ENCODE data around the gene TTC34.

DNA sequence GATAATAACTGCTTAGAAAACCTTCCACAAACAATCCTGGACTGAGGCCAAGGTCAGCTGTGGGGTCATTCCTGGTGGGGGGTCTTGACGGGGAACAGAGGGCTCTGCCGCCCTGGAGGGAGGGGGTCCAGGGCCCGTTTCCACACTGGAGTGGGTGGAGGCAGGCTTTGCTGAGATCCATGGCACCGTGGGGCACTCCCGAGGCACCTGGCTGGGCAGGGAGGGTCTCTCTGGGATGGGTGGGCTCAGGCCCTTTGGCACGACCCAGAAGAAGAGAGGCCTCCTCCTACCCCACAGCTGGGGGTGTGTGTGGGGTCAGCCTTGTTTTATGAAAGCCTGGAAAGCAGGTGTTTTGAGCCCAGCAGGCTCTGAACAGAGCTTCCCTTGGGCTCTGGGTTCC lies 173.7 kb downstream of the TTC34 start:
- TF ChIP-seq ZNF879 (CRISPR knock-in tag; IDR thresholded peaks at IDR 0.05) (no peak), NFATC3 (CRISPR knock-in tag; IDR thresholded peaks at IDR 0.05) (no peak), NR3C1 (CRISPR knock-in tag; IDR thresholded peaks at IDR 0.05) (no peak), ZNF644 (CRISPR knock-in tag; IDR thresholded peaks at IDR 0.05; ENCODE audit: low read depth) (no peak), JUND (CRISPR knock-in tag; IDR thresholded peaks at IDR 0.05) (no peak), ZNF615 (CRISPR knock-in tag; IDR thresholded peaks at IDR 0.05; ENCODE audit: borderline replicate concordance) (no peak), ARID2 (CRISPR knock-in tag; IDR thresholded peaks at IDR 0.05; ENCODE audit: borderline replicate concordance) (no peak), CREB1 (IDR thresholded peaks at IDR 0.05) (no peak), CREB1 (CRISPR knock-in tag; IDR thresholded peaks at IDR 0.05) (no peak)
- TF ChIP-seq, protein P1, sequence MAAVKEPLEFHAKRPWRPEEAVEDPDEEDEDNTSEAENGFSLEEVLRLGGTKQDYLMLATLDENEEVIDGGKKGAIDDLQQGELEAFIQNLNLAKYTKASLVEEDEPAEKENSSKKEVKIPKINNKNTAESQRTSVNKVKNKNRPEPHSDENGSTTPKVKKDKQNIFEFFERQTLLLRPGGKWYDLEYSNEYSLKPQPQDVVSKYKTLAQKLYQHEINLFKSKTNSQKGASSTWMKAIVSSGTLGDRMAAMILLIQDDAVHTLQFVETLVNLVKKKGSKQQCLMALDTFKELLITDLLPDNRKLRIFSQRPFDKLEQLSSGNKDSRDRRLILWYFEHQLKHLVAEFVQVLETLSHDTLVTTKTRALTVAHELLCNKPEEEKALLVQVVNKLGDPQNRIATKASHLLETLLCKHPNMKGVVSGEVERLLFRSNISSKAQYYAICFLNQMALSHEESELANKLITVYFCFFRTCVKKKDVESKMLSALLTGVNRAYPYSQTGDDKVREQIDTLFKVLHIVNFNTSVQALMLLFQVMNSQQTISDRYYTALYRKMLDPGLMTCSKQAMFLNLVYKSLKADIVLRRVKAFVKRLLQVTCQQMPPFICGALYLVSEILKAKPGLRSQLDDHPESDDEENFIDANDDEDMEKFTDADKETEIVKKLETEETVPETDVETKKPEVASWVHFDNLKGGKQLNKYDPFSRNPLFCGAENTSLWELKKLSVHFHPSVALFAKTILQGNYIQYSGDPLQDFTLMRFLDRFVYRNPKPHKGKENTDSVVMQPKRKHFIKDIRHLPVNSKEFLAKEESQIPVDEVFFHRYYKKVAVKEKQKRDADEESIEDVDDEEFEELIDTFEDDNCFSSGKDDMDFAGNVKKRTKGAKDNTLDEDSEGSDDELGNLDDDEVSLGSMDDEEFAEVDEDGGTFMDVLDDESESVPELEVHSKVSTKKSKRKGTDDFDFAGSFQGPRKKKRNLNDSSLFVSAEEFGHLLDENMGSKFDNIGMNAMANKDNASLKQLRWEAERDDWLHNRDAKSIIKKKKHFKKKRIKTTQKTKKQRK (IDR thresholded peaks at IDR 0.05; ENCODE audit: low read length), result no peak
- TF ChIP-seq, protein P2, sequence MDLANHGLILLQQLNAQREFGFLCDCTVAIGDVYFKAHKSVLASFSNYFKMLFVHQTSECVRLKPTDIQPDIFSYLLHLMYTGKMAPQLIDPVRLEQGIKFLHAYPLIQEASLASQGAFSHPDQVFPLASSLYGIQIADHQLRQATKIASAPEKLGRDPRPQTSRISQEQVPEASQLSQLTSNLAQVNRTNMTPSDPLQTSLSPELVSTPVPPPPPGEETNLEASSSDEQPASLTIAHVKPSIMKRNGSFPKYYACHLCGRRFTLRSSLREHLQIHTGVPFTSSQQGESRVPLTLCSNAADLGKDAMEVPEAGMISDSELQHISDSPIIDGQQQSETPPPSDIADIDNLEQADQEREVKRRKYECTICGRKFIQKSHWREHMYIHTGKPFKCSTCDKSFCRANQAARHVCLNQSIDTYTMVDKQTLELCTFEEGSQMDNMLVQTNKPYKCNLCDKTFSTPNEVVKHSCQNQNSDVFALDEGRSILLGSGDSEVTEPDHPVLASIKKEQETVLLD (CRISPR knock-in tag; IDR thresholded peaks at IDR 0.05; ENCODE audit: low read depth), result no peak
- TF ChIP-seq, protein P3, sequence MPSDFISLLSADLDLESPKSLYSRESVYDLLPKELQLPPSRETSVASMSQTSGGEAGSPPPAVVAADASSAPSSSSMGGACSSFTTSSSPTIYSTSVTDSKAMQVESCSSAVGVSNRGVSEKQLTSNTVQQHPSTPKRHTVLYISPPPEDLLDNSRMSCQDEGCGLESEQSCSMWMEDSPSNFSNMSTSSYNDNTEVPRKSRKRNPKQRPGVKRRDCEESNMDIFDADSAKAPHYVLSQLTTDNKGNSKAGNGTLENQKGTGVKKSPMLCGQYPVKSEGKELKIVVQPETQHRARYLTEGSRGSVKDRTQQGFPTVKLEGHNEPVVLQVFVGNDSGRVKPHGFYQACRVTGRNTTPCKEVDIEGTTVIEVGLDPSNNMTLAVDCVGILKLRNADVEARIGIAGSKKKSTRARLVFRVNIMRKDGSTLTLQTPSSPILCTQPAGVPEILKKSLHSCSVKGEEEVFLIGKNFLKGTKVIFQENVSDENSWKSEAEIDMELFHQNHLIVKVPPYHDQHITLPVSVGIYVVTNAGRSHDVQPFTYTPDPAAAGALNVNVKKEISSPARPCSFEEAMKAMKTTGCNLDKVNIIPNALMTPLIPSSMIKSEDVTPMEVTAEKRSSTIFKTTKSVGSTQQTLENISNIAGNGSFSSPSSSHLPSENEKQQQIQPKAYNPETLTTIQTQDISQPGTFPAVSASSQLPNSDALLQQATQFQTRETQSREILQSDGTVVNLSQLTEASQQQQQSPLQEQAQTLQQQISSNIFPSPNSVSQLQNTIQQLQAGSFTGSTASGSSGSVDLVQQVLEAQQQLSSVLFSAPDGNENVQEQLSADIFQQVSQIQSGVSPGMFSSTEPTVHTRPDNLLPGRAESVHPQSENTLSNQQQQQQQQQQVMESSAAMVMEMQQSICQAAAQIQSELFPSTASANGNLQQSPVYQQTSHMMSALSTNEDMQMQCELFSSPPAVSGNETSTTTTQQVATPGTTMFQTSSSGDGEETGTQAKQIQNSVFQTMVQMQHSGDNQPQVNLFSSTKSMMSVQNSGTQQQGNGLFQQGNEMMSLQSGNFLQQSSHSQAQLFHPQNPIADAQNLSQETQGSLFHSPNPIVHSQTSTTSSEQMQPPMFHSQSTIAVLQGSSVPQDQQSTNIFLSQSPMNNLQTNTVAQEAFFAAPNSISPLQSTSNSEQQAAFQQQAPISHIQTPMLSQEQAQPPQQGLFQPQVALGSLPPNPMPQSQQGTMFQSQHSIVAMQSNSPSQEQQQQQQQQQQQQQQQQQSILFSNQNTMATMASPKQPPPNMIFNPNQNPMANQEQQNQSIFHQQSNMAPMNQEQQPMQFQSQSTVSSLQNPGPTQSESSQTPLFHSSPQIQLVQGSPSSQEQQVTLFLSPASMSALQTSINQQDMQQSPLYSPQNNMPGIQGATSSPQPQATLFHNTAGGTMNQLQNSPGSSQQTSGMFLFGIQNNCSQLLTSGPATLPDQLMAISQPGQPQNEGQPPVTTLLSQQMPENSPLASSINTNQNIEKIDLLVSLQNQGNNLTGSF (CRISPR knock-in tag; IDR thresholded peaks at IDR 0.05), result no peak
- TF ChIP-seq, protein P4, sequence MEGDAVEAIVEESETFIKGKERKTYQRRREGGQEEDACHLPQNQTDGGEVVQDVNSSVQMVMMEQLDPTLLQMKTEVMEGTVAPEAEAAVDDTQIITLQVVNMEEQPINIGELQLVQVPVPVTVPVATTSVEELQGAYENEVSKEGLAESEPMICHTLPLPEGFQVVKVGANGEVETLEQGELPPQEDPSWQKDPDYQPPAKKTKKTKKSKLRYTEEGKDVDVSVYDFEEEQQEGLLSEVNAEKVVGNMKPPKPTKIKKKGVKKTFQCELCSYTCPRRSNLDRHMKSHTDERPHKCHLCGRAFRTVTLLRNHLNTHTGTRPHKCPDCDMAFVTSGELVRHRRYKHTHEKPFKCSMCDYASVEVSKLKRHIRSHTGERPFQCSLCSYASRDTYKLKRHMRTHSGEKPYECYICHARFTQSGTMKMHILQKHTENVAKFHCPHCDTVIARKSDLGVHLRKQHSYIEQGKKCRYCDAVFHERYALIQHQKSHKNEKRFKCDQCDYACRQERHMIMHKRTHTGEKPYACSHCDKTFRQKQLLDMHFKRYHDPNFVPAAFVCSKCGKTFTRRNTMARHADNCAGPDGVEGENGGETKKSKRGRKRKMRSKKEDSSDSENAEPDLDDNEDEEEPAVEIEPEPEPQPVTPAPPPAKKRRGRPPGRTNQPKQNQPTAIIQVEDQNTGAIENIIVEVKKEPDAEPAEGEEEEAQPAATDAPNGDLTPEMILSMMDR (CRISPR knock-in tag; IDR thresholded peaks at IDR 0.05), result no peak

Data from HepG2 (cell line).